ENCODE results near the gene ATG16L1. TPM values are rescaled to one million over a fixed set of nuclear protein-coding genes. Genes with fewer than 3 reads are reported as not detected.

Gene ATG16L1
- total RNA-seq, 4 donors from 2014 or later = 38.6 to 77.2 (median 49.4) TPM

GRCh38 chr2:233301811-233302210 lies 50.3 kb downstream of the ATG16L1 start:
- TF ChIP-seq POLR2AphosphoS5 (IDR thresholded peaks at IDR 0.05) (no peak), CTCF (IDR thresholded peaks at IDR 0.05) (no peak), EP300 (IDR thresholded peaks at IDR 0.05) (no peak), POLR2A (IDR thresholded peaks at IDR 0.05) (no peak)
- WGBS = 61% methylated on average over 6 of the region's 6 CpGs
- Histone ChIP-seq H3K36me3 (no peaks in the 10 kb centered on the region), H3K27me3 (no peaks in the 10 kb centered on the region), H3K4me1 (no peaks in the 10 kb centered on the region), H3K4me3 (no peak overlapping the region), H3K9me3 (no peaks in the 10 kb centered on the region), H3K27ac (no peak overlapping the region)
- no peak for DNase-seq (ENCODE audit: low spot score in 2 of 2)

GRCh38 chr2:233303252-233303651 lies 51.8 kb downstream of the ATG16L1 start:
- H3K4me3 ChIP-seq = no peak overlapping the region
- H3K27me3 ChIP-seq = no peaks in the 10 kb centered on the region
- no peak overlapping the region for H3K27ac ChIP-seq
- H3K36me3 ChIP-seq = no peaks in the 10 kb centered on the region
- no peaks in the 10 kb centered on the region for H3K9me3 ChIP-seq
- no peak for TF ChIP-seq EP300 (IDR thresholded peaks at IDR 0.05)
- TF ChIP-seq POLR2AphosphoS5 (IDR thresholded peaks at IDR 0.05) = no peak
- TF ChIP-seq CTCF (IDR thresholded peaks at IDR 0.05) = no peak
- no peaks in the 10 kb centered on the region for H3K4me1 ChIP-seq
- 75% methylated on average over 3 of the region's 3 CpGs for WGBS
- DNase-seq (ENCODE audit: low spot score in 2 of 2) = no peak

GRCh38 chr2:233307565-233307964 lies 56.1 kb downstream of the ATG16L1 start, which contains the start of gene SAG:
Gene SAG (plus strand): TSS chr2:233307816. CDS start chr2:233309190, 1,374 bp downstream.
- no peak for DNase-seq (ENCODE audit: low spot score in 2 of 2)

GRCh38 chr2:233311241-233311926 lies 59.9 kb downstream of the ATG16L1 start:
- Histone ChIP-seq H3K9me3 (no peaks in the 10 kb centered on the region), H3K4me3 (no peak overlapping the region), H3K4me1 (no peaks in the 10 kb centered on the region), H3K36me3 (no peaks in the 10 kb centered on the region), H3K27ac (no peak overlapping the region), H3K27me3 (no peaks in the 10 kb centered on the region)
- no peak for DNase-seq (ENCODE audit: low spot score in 2 of 2)
- no peak for TF ChIP-seq EP300 (IDR thresholded peaks at IDR 0.05)
- TF ChIP-seq CTCF (IDR thresholded peaks at IDR 0.05) = no peak
- no peak for TF ChIP-seq POLR2A (IDR thresholded peaks at IDR 0.05)
- TF ChIP-seq POLR2AphosphoS5 (IDR thresholded peaks at IDR 0.05) = no peak
- 95% methylated on average over 11 of the region's 11 CpGs for WGBS

More at GRCh38 chr2:233307565-233307964, 56.1 kb downstream of the ATG16L1 start, which contains the start of gene SAG:
- WGBS = 45% methylated on average over 2 of the region's 7 CpGs
- Histone ChIP-seq H3K4me1 (no peaks in the 10 kb centered on the region), H3K4me3 (no peak within 1 kb of the TSS), H3K36me3 (no peaks in the 10 kb centered on the region), H3K9me3 (no peaks in the 10 kb centered on the region), H3K27me3 (no peaks in the 10 kb centered on the region), H3K27ac (no peak within 1 kb of the TSS)
- TF ChIP-seq EP300 (IDR thresholded peaks at IDR 0.05) (no peak), POLR2AphosphoS5 (IDR thresholded peaks at IDR 0.05) (no peak), POLR2A (IDR thresholded peaks at IDR 0.05) (no peak), CTCF (IDR thresholded peaks at IDR 0.05) (no peak)

- Histone ChIP-seq H3K27me3 (no peaks in the 10 kb centered on the region), H3K4me3 (no peak overlapping the region), H3K4me1 (no peaks in the 10 kb centered on the region), H3K9me3 (no peaks in the 10 kb centered on the region), H3K36me3 (no peaks in the 10 kb centered on the region), H3K27ac (no peak overlapping the region)
- TF ChIP-seq EP300 (IDR thresholded peaks at IDR 0.05) (no peak), POLR2AphosphoS5 (IDR thresholded peaks at IDR 0.05) (no peak), POLR2A (IDR thresholded peaks at IDR 0.05) (no peak), CTCF (IDR thresholded peaks at IDR 0.05) (no peak)
- 58% methylated on average over 8 of the region's 8 CpGs for WGBS
- DNase-seq (ENCODE audit: low spot score in 2 of 2) = no peak
Measured at GRCh38 chr2:233312874-233313273, 61.4 kb downstream of the ATG16L1 start.
